Kidney (tissue), 14 donors: ENCODE data around the gene STK24. TPM values are rescaled to one million over a fixed set of nuclear protein-coding genes. Genes with fewer than 3 reads are reported as not detected.

ENCODE experiments used
- DNase-seq, 5 donors: peaks; one replicate each; pipeline ENCODE4 v3.0.0-alpha.2; 2013 to 2020
- FAIRE-seq: peaks from 2 replicates; lab custom pipeline; 2012; peaks lifted over from hg19 to GRCh38; lab: Jason Lieb, UNC
- H3K27ac ChIP-seq, 2 donors: one replicate each; pipeline ENCODE4 v1.7.0; 2013; ENCODE audit warnings: low read depth in 2 of 2, low read length in 2 of 2, inconsistent platforms in 1 of 2
- H3K27me3 ChIP-seq: one replicate; pipeline ENCODE4 v1.7.1; 2013; ENCODE audit warnings: low read length, inconsistent platforms; ENCODE audit not compliant: control insufficient read depth, insufficient read depth
- H3K36me3 ChIP-seq, 3 donors: one replicate each; pipeline versions ENCODE4 v1.7.0 to v1.7.1; 2013; ENCODE audit warnings: low read length in 3 of 3, control low read depth in 1 of 3, inconsistent platforms in 1 of 3; ENCODE audit not compliant: insufficient read depth in 3 of 3, control insufficient read depth in 2 of 3
- H3K4me1 ChIP-seq, 3 donors: one replicate each; pipeline versions ENCODE4 v1.7.0 to v1.7.1; 2013; ENCODE audit warnings: low read length in 3 of 3, inconsistent platforms in 1 of 3, low read depth in 1 of 3; ENCODE audit not compliant: control insufficient read depth in 2 of 3, insufficient read depth in 2 of 3
- H3K4me3 ChIP-seq, 3 donors: one replicate each; pipeline versions ENCODE4 v1.7.0 to v1.8.1; 2013; ENCODE audit warnings: low read length in 3 of 3, control low read depth in 1 of 3, inconsistent platforms in 1 of 3
- H3K9ac ChIP-seq, 3 donors: one replicate each; pipeline versions ENCODE4 v1.7.0 to v1.7.1; 2013; ENCODE audit warnings: low read length in 3 of 3, control low read depth in 1 of 3, inconsistent platforms in 1 of 3
- H3K9me3 ChIP-seq, 3 donors: one replicate each; pipeline versions ENCODE4 v1.7.0 to v1.7.1; 2013; ENCODE audit warnings: low read length in 3 of 3, control low read depth in 1 of 3, inconsistent platforms in 1 of 3; ENCODE audit not compliant: control insufficient read depth in 2 of 3, insufficient read depth in 1 of 3
- intact Hi-C: fragments of 100-400 bp; cut with DNase I; formaldehyde crosslinking; loops from one replicate; pipeline ENCODE4 v1.11.1; 2022
- polyA plus RNA-seq: library from polyadenylated mRNA; stranded (reverse); fragments of 350-450 nt; fragmentation: Illumina TruSeq; extraction: RNeasy Lipid Tissue Mini Kit (QIAGEN cat#74804); gene quantifications from one replicate; pipeline ENCODE4 v1.2.3, GENCODE V29; 2014; ENCODE audit warnings: low read depth, low replicate concordance; ENCODE audit not compliant: insufficient read depth
- total RNA-seq: library from RNA; stranded (reverse); fragmentation: NEBNext Ultra II Directional; extraction: Animal tissue kit (Norgen Biotek cat#: 25700); gene quantifications from one replicate; pipeline ENCODE4 v1.2.1, GENCODE V29; 2021
- TF ChIP-seq, protein P1 (sequence below): IDR thresholded peaks from 3 replicates; pipeline ENCODE4 v1.5.1; 2012; ENCODE audit warnings: mild to moderate bottlenecking, moderate library complexity, borderline replicate concordance; ENCODE audit not compliant: insufficient read depth; ENCODE audit errors: extremely low read depth
- donor health status: control.
- donor health status: control.
- donor health status: control.
- donor health status: control.
- donor health status: control.
- donor health status: DM: yes; HTN: yes; CAD: no.
- donor health status: Normal renal cell carcinoma (clear cell type).

Gene STK24
- total and polyA plus RNA-seq, 2 donors from 2014 or later: 56.7 to 122 TPM

DNA sequence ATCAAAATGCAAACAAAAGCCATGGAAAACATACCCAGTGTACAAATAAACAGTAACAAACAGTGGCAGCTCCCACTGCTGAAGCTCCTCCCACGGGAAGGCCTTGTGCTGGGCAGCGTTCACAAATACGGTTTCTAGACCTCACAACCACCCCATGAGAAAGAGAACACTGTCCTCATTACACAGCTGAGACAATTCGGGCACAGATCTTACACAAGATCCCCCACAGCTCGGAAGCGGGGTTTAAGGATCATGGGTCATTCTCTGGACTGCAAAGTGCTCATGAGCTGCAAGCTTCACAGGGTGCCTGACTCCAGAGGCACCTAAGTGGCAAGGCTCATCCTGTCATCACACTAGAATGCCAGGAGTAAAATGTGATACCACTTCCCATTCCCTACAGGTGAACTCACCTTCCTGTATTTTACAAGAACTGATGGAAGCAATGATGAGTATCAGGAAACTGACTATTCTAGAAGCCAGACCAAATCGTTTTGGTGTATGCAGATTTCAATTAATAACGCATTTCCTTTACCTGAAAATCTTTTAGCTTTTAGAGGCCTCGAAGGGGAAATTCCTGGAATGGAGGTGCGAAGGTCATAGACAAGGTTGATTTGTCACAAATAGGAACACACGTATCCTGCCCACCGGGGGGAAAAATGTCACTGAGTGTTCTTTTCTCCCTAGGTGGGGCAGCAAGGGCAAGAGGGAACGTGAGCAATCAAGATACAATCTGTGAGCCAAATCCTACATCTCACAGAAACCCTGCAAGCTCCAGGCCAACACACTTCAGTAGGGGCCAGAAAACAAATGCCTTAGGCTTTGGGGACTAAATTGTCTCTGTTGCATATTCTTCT is 41.2 kb downstream of the STK24 start:
- intact Hi-C loops: no loop called here
- Histone ChIP-seq H3K9me3 (no peaks in the 10 kb centered on the region), H3K4me3 (no peak overlapping the region), H3K36me3 (no peaks in the 10 kb centered on the region), H3K9ac (peak overlapping the region in 1 of 3 donors; percentile 4), H3K27me3 (no peaks in the 10 kb centered on the region), H3K27ac (peak overlapping the region; percentile 30 to 86), H3K4me1 (peaks cover 4 to 54% (median 42%) of the 10 kb centered on the region in 3 donors)
- no peak for FAIRE-seq
- no peak for DNase-seq
- TF ChIP-seq, protein P1, sequence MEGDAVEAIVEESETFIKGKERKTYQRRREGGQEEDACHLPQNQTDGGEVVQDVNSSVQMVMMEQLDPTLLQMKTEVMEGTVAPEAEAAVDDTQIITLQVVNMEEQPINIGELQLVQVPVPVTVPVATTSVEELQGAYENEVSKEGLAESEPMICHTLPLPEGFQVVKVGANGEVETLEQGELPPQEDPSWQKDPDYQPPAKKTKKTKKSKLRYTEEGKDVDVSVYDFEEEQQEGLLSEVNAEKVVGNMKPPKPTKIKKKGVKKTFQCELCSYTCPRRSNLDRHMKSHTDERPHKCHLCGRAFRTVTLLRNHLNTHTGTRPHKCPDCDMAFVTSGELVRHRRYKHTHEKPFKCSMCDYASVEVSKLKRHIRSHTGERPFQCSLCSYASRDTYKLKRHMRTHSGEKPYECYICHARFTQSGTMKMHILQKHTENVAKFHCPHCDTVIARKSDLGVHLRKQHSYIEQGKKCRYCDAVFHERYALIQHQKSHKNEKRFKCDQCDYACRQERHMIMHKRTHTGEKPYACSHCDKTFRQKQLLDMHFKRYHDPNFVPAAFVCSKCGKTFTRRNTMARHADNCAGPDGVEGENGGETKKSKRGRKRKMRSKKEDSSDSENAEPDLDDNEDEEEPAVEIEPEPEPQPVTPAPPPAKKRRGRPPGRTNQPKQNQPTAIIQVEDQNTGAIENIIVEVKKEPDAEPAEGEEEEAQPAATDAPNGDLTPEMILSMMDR: no peak

- H3K27ac ChIP-seq: peak overlapping the region; percentile 56 to 78
- H3K27me3 ChIP-seq: no peaks in the 10 kb centered on the region
- intact Hi-C loops: no loop called here
- no peaks in the 10 kb centered on the region for H3K9me3 ChIP-seq
- DNase-seq: no peak
- no peak overlapping the region for H3K9ac ChIP-seq
- H3K36me3 ChIP-seq: no peaks in the 10 kb centered on the region
- TF ChIP-seq, protein P1: no peak
- peaks cover 4 to 49% (median 40%) of the 10 kb centered on the region in 3 donors for H3K4me1 ChIP-seq
- no peak for FAIRE-seq
- H3K4me3 ChIP-seq: no peak overlapping the region
These were observed 42.1 kb downstream of the STK24 start for GRCh38 chr13:98534821-98535220.

DNA sequence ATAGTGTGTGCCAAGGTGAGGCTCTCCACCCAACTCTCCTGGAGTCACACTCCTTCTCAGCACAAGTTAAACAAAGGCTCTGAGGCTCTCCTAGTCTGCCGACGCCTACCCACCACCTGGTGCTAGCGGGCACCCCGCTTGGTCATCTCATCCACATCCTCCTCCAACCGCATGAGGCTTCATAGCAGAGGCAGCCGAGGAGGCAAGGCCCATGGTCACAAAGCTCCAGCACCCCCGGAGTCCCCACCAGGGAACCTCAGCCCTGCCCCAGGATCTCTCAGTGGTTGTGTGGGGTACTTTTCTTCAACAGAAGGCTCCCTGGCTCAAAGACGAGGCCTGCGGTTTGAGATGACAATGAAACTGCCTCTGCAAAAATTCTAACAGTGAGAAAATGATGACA is 43.0 kb downstream of the STK24 start:
- peak overlapping the region; percentile 48 to 69 for H3K27ac ChIP-seq
- FAIRE-seq: no peak
- no peak overlapping the region for H3K4me3 ChIP-seq

More for the DNA sequence above, 43.0 kb downstream of the STK24 start:
- peaks cover 4 to 49% (median 41%) of the 10 kb centered on the region in 3 donors for H3K4me1 ChIP-seq
- no peak overlapping the region for H3K9ac ChIP-seq
- H3K36me3 ChIP-seq: no peaks in the 10 kb centered on the region
- no peak for DNase-seq
- TF ChIP-seq, protein P1: no peak
- no peaks in the 10 kb centered on the region for H3K27me3 ChIP-seq
- H3K9me3 ChIP-seq: no peaks in the 10 kb centered on the region
- intact Hi-C loops: no loop called here
